ENCODE data around the gene SPAAR. TPM values are rescaled to one million over a fixed set of nuclear protein-coding genes. Genes with fewer than 3 reads are reported as not detected.
A peak's percentile ranks its signal among the peaks of the same experiment; 100 is the strongest.

Gene SPAAR
- total and polyA plus RNA-seq, 9 of the 15 experiments (the other 6 are each of a cell fraction or from before 2014, with no cell fraction given) = not detected

GRCh38 chr9:35914301-35914807 lies 5.1 kb downstream of the SPAAR start (continued):
- peak; percentile 49; the same call in 1 of the 2 replicates for TF ChIP-seq VEZF1 (CRISPR knock-in tag; IDR thresholded peaks at IDR 0.05)
- peak; percentile 44; the same call in 1 of the 2 replicates for TF ChIP-seq TEAD2 (tag; IDR thresholded peaks at IDR 0.05)
- TF ChIP-seq E2F8 (IDR thresholded peaks at IDR 0.05; ENCODE audit: low read depth, partially characterized antibody) = no peak
- TF ChIP-seq BRF1 (IDR thresholded peaks at IDR 0.05; ENCODE audit: borderline replicate concordance, extremely low read depth, insufficient read length) = no peak
- 0 out of 2 replicates have a peak, but pooled peaks have one; percentile 13 for TF ChIP-seq CBFA2T2 (conservative IDR thresholded peaks at IDR 0.05)
- peak; percentile 8; the same call in 1 of the 2 replicates for TF ChIP-seq BHLHE40 (IDR thresholded peaks at IDR 0.05; ENCODE audit: low read length)
- no peak for TF ChIP-seq NCOA1 (IDR thresholded peaks at IDR 0.05; ENCODE audit: low read depth)
- TF ChIP-seq RCOR1 (IDR thresholded peaks at IDR 0.05; ENCODE audit: borderline replicate concordance in 1 of 2, low read depth in 2 of 2, low read length in 2 of 2) = peak in 1 of 2 experiments; percentile 61; a peak in 1 of 4 replicates
- TF ChIP-seq ARID1B (IDR thresholded peaks at IDR 0.05) = peak; percentile 72
- TF ChIP-seq YBX1 (IDR thresholded peaks at IDR 0.05) = no peak
- peak; percentile 38; the same call in 1 of the 2 replicates for TF ChIP-seq RB1 (IDR thresholded peaks at IDR 0.05; ENCODE audit: low read depth)
- TF ChIP-seq, protein P1, sequence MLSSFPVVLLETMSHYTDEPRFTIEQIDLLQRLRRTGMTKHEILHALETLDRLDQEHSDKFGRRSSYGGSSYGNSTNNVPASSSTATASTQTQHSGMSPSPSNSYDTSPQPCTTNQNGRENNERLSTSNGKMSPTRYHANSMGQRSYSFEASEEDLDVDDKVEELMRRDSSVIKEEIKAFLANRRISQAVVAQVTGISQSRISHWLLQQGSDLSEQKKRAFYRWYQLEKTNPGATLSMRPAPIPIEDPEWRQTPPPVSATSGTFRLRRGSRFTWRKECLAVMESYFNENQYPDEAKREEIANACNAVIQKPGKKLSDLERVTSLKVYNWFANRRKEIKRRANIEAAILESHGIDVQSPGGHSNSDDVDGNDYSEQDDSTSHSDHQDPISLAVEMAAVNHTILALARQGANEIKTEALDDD (IDR thresholded peaks at IDR 0.05) = 0 out of 2 replicates have a peak, but pooled peaks have one; percentile 25
- TF ChIP-seq, protein P2, sequence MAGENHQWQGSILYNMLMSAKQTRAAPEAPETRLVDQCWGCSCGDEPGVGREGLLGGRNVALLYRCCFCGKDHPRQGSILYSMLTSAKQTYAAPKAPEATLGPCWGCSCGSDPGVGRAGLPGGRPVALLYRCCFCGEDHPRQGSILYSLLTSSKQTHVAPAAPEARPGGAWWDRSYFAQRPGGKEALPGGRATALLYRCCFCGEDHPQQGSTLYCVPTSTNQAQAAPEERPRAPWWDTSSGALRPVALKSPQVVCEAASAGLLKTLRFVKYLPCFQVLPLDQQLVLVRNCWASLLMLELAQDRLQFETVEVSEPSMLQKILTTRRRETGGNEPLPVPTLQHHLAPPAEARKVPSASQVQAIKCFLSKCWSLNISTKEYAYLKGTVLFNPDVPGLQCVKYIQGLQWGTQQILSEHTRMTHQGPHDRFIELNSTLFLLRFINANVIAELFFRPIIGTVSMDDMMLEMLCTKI (IDR thresholded peaks at IDR 0.05; ENCODE audit: partially characterized antibody) = no peak
- TF ChIP-seq NRF1 (conservative IDR thresholded peaks at IDR 0.05 in 1 of 2, IDR thresholded peaks at IDR 0.05 in 1 of 2) = peak; percentile 70 to 76
- TF ChIP-seq, protein P3, sequence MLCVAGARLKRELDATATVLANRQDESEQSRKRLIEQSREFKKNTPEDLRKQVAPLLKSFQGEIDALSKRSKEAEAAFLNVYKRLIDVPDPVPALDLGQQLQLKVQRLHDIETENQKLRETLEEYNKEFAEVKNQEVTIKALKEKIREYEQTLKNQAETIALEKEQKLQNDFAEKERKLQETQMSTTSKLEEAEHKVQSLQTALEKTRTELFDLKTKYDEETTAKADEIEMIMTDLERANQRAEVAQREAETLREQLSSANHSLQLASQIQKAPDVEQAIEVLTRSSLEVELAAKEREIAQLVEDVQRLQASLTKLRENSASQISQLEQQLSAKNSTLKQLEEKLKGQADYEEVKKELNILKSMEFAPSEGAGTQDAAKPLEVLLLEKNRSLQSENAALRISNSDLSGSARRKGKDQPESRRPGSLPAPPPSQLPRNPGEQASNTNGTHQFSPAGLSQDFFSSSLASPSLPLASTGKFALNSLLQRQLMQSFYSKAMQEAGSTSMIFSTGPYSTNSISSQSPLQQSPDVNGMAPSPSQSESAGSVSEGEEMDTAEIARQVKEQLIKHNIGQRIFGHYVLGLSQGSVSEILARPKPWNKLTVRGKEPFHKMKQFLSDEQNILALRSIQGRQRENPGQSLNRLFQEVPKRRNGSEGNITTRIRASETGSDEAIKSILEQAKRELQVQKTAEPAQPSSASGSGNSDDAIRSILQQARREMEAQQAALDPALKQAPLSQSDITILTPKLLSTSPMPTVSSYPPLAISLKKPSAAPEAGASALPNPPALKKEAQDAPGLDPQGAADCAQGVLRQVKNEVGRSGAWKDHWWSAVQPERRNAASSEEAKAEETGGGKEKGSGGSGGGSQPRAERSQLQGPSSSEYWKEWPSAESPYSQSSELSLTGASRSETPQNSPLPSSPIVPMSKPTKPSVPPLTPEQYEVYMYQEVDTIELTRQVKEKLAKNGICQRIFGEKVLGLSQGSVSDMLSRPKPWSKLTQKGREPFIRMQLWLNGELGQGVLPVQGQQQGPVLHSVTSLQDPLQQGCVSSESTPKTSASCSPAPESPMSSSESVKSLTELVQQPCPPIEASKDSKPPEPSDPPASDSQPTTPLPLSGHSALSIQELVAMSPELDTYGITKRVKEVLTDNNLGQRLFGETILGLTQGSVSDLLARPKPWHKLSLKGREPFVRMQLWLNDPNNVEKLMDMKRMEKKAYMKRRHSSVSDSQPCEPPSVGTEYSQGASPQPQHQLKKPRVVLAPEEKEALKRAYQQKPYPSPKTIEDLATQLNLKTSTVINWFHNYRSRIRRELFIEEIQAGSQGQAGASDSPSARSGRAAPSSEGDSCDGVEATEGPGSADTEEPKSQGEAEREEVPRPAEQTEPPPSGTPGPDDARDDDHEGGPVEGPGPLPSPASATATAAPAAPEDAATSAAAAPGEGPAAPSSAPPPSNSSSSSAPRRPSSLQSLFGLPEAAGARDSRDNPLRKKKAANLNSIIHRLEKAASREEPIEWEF (CRISPR knock-in tag; IDR thresholded peaks at IDR 0.05) = no peak
- peak; percentile 70; the same call in 1 of the 2 replicates for TF ChIP-seq NFRKB (IDR thresholded peaks at IDR 0.05; ENCODE audit: low read depth)

All from K562 (cell line).